Measurements from ENCODE around the gene TNS3.

DNA sequence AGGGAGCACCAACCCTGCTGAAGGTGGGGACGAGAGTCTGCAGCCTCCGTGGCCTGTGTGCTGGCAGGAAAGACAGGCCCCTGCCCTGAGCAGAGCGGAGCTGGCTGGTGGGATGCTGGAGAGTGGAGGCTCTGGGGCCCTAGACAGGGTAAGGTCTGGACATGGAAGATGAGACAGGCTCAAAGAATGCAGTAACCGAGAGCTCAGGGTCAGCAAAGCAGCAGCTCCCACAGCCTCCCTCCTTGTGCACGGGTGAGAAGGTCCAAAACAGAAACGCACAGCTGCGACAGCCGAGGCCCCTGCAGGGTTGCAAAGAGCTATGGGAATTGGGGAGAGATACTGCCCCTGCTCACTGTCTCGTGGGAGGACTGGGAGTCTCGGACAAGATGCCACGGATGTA is 80.5 kb downstream of the TNS3 start:
- TF ChIP-seq EZH2 (IDR thresholded peaks at IDR 0.05; ENCODE audit: borderline replicate concordance, insufficient read depth, low read depth, low read length, poor library complexity, severe bottlenecking) = no peak
- TF ChIP-seq, protein P1, sequence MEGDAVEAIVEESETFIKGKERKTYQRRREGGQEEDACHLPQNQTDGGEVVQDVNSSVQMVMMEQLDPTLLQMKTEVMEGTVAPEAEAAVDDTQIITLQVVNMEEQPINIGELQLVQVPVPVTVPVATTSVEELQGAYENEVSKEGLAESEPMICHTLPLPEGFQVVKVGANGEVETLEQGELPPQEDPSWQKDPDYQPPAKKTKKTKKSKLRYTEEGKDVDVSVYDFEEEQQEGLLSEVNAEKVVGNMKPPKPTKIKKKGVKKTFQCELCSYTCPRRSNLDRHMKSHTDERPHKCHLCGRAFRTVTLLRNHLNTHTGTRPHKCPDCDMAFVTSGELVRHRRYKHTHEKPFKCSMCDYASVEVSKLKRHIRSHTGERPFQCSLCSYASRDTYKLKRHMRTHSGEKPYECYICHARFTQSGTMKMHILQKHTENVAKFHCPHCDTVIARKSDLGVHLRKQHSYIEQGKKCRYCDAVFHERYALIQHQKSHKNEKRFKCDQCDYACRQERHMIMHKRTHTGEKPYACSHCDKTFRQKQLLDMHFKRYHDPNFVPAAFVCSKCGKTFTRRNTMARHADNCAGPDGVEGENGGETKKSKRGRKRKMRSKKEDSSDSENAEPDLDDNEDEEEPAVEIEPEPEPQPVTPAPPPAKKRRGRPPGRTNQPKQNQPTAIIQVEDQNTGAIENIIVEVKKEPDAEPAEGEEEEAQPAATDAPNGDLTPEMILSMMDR (IDR thresholded peaks at IDR 0.05) = no peak

All from B cell (primary cell).